ENCODE data around the gene RGS9. TPM values are rescaled to one million over a fixed set of nuclear protein-coding genes. Genes with fewer than 3 reads are reported as not detected.
"Not testable (repeated sequence)": the region's sequence is repeated elsewhere in the genome, so short reads cannot be mapped to it uniquely, and the experiment has no call there.

The RGS9 gene
- total RNA-seq, 4 donors from 2014 or later, result 1.2 to 4.4 (median 2.8) TPM

DNA sequence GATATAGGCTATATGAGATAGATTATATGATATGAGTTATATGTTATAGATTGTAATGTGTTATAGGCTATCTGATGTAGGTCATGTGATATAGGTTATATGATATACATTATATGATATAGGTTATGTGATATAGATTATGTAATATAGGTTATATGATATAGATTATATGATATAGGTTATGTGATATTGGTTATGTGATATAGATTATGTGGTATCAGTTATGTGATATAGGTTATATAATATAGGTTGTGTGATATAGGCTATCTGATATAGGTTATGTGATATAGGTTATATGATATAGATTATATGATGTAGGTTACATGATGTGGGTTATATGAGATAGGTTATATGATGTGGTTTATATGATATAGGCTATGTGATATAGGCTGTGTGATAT is 68.5 kb downstream of the RGS9 start:
- ATAC-seq (no peak), DNase-seq (no peak)
- no peaks in the 10 kb centered on the region for H3K36me3 ChIP-seq
- no peak overlapping the region for H3K27ac ChIP-seq
- no peaks in the 10 kb centered on the region for H3K4me1 ChIP-seq
- intact Hi-C loops (cut with DNase I; ENCODE audit: low total_unique reads) (no loop called here), in situ Hi-C loops (cut with MboI; ENCODE audit: low sequenced_read_pairs in 4 of 4) (no loop called here)
- H3K27me3 ChIP-seq, result no peaks in the 10 kb centered on the region
- H3K9me3 ChIP-seq, result no peaks in the 10 kb centered on the region
- TF ChIP-seq, protein P1, sequence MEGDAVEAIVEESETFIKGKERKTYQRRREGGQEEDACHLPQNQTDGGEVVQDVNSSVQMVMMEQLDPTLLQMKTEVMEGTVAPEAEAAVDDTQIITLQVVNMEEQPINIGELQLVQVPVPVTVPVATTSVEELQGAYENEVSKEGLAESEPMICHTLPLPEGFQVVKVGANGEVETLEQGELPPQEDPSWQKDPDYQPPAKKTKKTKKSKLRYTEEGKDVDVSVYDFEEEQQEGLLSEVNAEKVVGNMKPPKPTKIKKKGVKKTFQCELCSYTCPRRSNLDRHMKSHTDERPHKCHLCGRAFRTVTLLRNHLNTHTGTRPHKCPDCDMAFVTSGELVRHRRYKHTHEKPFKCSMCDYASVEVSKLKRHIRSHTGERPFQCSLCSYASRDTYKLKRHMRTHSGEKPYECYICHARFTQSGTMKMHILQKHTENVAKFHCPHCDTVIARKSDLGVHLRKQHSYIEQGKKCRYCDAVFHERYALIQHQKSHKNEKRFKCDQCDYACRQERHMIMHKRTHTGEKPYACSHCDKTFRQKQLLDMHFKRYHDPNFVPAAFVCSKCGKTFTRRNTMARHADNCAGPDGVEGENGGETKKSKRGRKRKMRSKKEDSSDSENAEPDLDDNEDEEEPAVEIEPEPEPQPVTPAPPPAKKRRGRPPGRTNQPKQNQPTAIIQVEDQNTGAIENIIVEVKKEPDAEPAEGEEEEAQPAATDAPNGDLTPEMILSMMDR (IDR thresholded peaks at IDR 0.05 in 4 of 5, conservative IDR thresholded peaks at IDR 0.05 in 1 of 5), result no peak
- H3K4me3 ChIP-seq, result no peak overlapping the region

DNA sequence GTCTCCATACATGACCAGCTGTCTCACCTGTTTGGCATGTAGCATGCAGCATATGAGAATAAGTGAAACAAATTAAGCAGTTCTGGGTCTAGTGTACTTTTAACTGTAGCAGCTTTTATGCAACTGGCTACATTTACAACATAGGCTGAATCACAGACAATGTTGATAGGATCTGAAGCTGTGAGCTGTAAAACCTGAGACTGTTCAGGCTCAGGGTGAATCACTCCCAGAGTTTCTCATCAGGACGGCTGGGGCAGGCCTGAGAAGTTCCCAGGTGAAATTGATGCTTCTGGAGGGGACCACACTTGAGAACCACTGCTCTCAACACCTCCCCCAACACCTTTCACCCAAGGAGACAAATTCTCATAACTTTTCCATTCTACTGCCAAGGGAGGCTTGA is 70.3 kb downstream of the RGS9 start:
- H3K4me3 ChIP-seq; ATAC-seq; H3K9me3 ChIP-seq; H3K27ac ChIP-seq; DNase-seq; intact Hi-C loops (cut with DNase I; ENCODE audit: low total_unique reads); in situ Hi-C loops (cut with MboI; ENCODE audit: low sequenced_read_pairs in 4 of 4); H3K36me3 ChIP-seq; H3K4me1 ChIP-seq; H3K27me3 ChIP-seq: not testable (repeated sequence)

DNA sequence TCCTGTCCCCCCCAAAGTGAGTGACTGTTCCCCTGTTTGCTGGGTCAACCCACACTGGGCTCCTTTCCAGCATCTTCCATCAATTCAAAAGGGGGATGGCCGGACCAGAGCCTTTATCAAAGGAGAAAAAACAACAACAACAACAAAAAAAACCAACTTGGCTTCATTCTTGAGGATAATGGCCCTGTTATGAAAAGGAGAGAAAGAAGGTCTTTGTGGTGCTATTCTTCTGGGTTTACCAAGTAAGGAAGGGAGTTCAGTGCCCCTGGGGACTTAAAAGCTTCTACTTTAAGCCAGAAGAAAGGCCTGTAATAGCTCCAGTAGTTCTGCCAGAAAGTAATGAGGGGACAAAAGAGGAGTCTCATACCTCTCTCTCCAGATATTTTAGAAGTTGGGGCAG is 71.5 kb downstream of the RGS9 start:
- intact Hi-C loops (cut with DNase I; ENCODE audit: low total_unique reads), result no loop called here
- DNase-seq, result no peak
- TF ChIP-seq POLR2A (IDR thresholded peaks at IDR 0.05), result no peak
- TF ChIP-seq, protein P1 (IDR thresholded peaks at IDR 0.05 in 4 of 5, conservative IDR thresholded peaks at IDR 0.05 in 1 of 5), result no peak
- no peaks in the 10 kb centered on the region for H3K4me1 ChIP-seq
- no peaks in the 10 kb centered on the region for H3K9me3 ChIP-seq
- no peak for ATAC-seq
- H3K4me3 ChIP-seq, result no peak overlapping the region
- in situ Hi-C loops (cut with MboI; ENCODE audit: low sequenced_read_pairs in 4 of 4), result no loop called here
- no peaks in the 10 kb centered on the region for H3K36me3 ChIP-seq
- H3K27ac ChIP-seq, result no peak overlapping the region
- H3K27me3 ChIP-seq, result no peaks in the 10 kb centered on the region

DNA sequence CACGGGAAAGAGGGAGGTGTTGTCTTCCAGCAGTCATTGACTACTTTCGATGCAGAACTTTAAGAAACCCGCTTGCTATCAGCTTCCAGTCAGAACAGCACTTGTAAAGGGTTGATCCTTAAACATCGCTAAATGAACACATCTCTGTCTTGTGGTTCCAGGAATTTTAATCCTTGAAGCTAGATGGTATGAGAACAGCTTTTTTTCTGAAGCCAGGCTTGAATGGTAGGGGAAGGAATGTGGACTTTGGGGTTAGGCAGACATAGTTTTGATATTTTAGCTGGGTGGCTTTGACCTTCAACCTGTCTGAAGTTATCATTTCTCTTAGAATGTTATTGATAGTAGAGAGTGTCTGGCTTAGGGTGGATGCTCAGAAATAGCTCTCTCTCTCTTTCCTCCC is 81.1 kb downstream of the RGS9 start:
- Histone ChIP-seq H3K27me3 (peaks cover 0 to 20% (median 4%) of the 10 kb centered on the region in 3 donors), H3K4me1 (no peaks in the 10 kb centered on the region), H3K27ac (no peak overlapping the region), H3K4me3 (no peak overlapping the region), H3K36me3 (no peaks in the 10 kb centered on the region), H3K9me3 (no peaks in the 10 kb centered on the region)
- intact Hi-C loops (cut with DNase I; ENCODE audit: low total_unique reads), result no loop called here
- in situ Hi-C loops (cut with MboI; ENCODE audit: low sequenced_read_pairs in 4 of 4), result no loop called here
- TF ChIP-seq, protein P1 (IDR thresholded peaks at IDR 0.05 in 4 of 5, conservative IDR thresholded peaks at IDR 0.05 in 1 of 5), result no peak
- no peak for TF ChIP-seq POLR2A (IDR thresholded peaks at IDR 0.05)
- DNase-seq (no peak), ATAC-seq (no peak)

DNA sequence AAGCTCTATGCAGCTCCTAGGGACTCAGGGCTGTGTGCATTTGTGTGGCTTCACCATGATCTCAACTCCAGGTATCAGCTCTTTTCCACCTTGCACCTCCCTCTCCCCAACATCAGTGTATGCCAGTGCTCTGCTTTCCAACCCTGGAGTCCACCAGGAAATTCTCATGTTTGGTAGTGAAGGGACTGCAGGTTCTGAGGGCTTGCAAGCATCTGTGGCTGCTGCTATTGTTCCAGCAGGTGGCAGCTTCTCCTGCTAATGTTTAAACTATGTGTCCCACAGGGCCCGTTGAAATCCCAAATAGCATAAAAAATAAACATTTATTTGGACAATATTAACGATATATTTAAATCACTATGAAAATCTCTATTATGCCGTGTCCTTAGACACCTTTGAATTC is 82.0 kb downstream of the RGS9 start:
- in situ Hi-C loops (cut with MboI; ENCODE audit: low sequenced_read_pairs in 4 of 4) (no loop called here), intact Hi-C loops (cut with DNase I; ENCODE audit: low total_unique reads) (no loop called here)
- ATAC-seq (no peak), DNase-seq (no peak)
- no peak overlapping the region for H3K27ac ChIP-seq
- peaks cover 0 to 21% (median 4%) of the 10 kb centered on the region in 3 donors for H3K27me3 ChIP-seq
- no peaks in the 10 kb centered on the region for H3K4me1 ChIP-seq
- no peak for TF ChIP-seq POLR2A (IDR thresholded peaks at IDR 0.05)
- TF ChIP-seq, protein P1 (IDR thresholded peaks at IDR 0.05 in 4 of 5, conservative IDR thresholded peaks at IDR 0.05 in 1 of 5), result no peak
- no peak overlapping the region for H3K4me3 ChIP-seq
- no peaks in the 10 kb centered on the region for H3K36me3 ChIP-seq
- H3K9me3 ChIP-seq, result no peaks in the 10 kb centered on the region

Data from gastrocnemius medialis (tissue), 4 donors.